HEK293 (cell line): ENCODE measurements around the gene LACRT.

Experiments used
- CTCF ChIA-PET: fragments of 350-600 bp; formaldehyde crosslinking; extraction: SDS; loops from one replicate; lab custom pipeline; 2021; ENCODE audit warnings: antibody characterized with exemption; lab: Yijun Ruan, JAX
- POLR2A ChIA-PET: fragments of 300-600 bp; formaldehyde crosslinking; extraction: SDS; loops from one replicate; lab custom pipeline; 2020; ENCODE audit warnings: antibody characterized with exemption, inconsistent platforms; lab: Yijun Ruan, JAX
- H3K27ac ChIP-seq: fragments of 200-500 bp; sonication (Bioruptor generic); 2 replicates; pipeline ENCODE4 v1.5.1; 2014; ENCODE audit warnings: low read depth, low read length, control low read depth, inconsistent platforms; ENCODE audit errors: extremely low read depth
- H3K36me3 ChIP-seq, 2 experiments: fragments of 200-500 bp in 1 of 2; sonication (Bioruptor generic) in 1 of 2; 1 replicate in 1 of 2; 2 replicates in 1 of 2; pipeline ENCODE4 v1.5.1; 2014 to 2017; ENCODE audit warnings: inconsistent platforms in 2 of 2, low read length in 2 of 2; ENCODE audit not compliant: control insufficient read depth in 2 of 2, insufficient read depth in 1 of 2
- H3K4me1 ChIP-seq: fragments of 200-500 bp; sonication (Bioruptor generic); 2 replicates; pipeline ENCODE4 v1.5.1; 2014; ENCODE audit warnings: mild to moderate bottlenecking, low read length, inconsistent platforms; ENCODE audit not compliant: control insufficient read depth, insufficient read depth
- H3K4me3 ChIP-seq: 2 replicates; pipeline ENCODE4 v1.5.1; 2011; ENCODE audit warnings: low read depth, mild to moderate bottlenecking, control low read depth, low read length, moderate library complexity
- H3K9me3 ChIP-seq: fragments of 200-500 bp; sonication (Bioruptor generic); 2 replicates; pipeline ENCODE4 v1.5.1; 2014; ENCODE audit warnings: low read depth, low read length, inconsistent platforms; ENCODE audit not compliant: control insufficient read depth, insufficient read depth
- ATF2 ChIP-seq: fragments of 450-650 bp; formaldehyde crosslinking; IDR thresholded peaks from 2 replicates; pipeline ENCODE4 v1.5.1; 2016; ENCODE audit warnings: missing biosample characterization, missing genetic modification characterization, low read depth
- GLIS1 ChIP-seq: fragments of 450-650 bp; formaldehyde crosslinking; IDR thresholded peaks from 2 replicates; pipeline ENCODE4 v1.5.1; 2016; ENCODE audit warnings: missing biosample characterization, missing genetic modification characterization
- GLIS2 ChIP-seq: fragments of 450-650 bp; formaldehyde crosslinking; IDR thresholded peaks from 2 replicates; pipeline ENCODE4 v1.5.1; 2016; ENCODE audit warnings: missing biosample characterization, missing genetic modification characterization
- MZF1 ChIP-seq: fragments of 450-650 bp; formaldehyde crosslinking; IDR thresholded peaks from 2 replicates; pipeline ENCODE4 v1.5.1; 2017; ENCODE audit warnings: missing biosample characterization, missing genetic modification characterization, borderline replicate concordance
- OVOL3 ChIP-seq: fragments of 450-650 bp; formaldehyde crosslinking; IDR thresholded peaks from 2 replicates; pipeline ENCODE4 v1.5.1; 2016; ENCODE audit warnings: missing biosample characterization, missing genetic modification characterization
- PRDM10 ChIP-seq: fragments of 450-650 bp; formaldehyde crosslinking; IDR thresholded peaks from 2 replicates; pipeline ENCODE4 v1.5.1; 2016; ENCODE audit warnings: missing biosample characterization, missing genetic modification characterization
- SP3 ChIP-seq: fragments of 450-650 bp; formaldehyde crosslinking; IDR thresholded peaks from 2 replicates; pipeline ENCODE4 v1.5.1; 2016; ENCODE audit warnings: missing biosample characterization, missing genetic modification characterization
- TRIM28 ChIP-seq: IDR thresholded peaks from 2 replicates; pipeline ENCODE4 v1.6.1; 2011; ENCODE audit warnings: low read length, control low read depth, borderline replicate concordance
- ZBTB17 ChIP-seq: fragments of 450-650 bp; formaldehyde crosslinking; IDR thresholded peaks from 2 replicates; pipeline ENCODE4 v1.5.1; 2016; ENCODE audit warnings: missing biosample characterization, missing genetic modification characterization
- ZFHX2 ChIP-seq: fragments of 450-650 bp; formaldehyde crosslinking; conservative IDR thresholded peaks from 2 replicates; pipeline ENCODE4 v1.5.1; 2016; ENCODE audit warnings: missing biosample characterization, missing genetic modification characterization
- ZFP3 ChIP-seq: fragments of 450-650 bp; formaldehyde crosslinking; IDR thresholded peaks from 2 replicates; pipeline ENCODE4 v1.5.1; 2016; ENCODE audit warnings: low read depth, missing biosample characterization, missing genetic modification characterization
- ZNF221 ChIP-seq: fragments of 450-650 bp; formaldehyde crosslinking; IDR thresholded peaks from 2 replicates; pipeline ENCODE4 v1.5.1; 2017; ENCODE audit warnings: missing biosample characterization, missing genetic modification characterization, borderline replicate concordance
- ZNF311 ChIP-seq: fragments of 450-650 bp; formaldehyde crosslinking; IDR thresholded peaks from 2 replicates; pipeline ENCODE4 v1.5.1; 2017; ENCODE audit warnings: missing biosample characterization, missing genetic modification characterization, borderline replicate concordance
- ZNF324 ChIP-seq: fragments of 450-650 bp; formaldehyde crosslinking; IDR thresholded peaks from 2 replicates; pipeline ENCODE4 v1.5.1; 2016; ENCODE audit warnings: missing biosample characterization, missing genetic modification characterization
- ZNF341 ChIP-seq: fragments of 450-650 bp; formaldehyde crosslinking; IDR thresholded peaks from 2 replicates; pipeline ENCODE4; 2016; ENCODE audit warnings: low read depth, missing biosample characterization, missing genetic modification characterization
- ZNF350 ChIP-seq: fragments of 450-650 bp; formaldehyde crosslinking; IDR thresholded peaks from 2 replicates; pipeline ENCODE4 v1.5.0; 2017; ENCODE audit warnings: missing biosample characterization, mild to moderate bottlenecking, missing genetic modification characterization
- ZNF37A ChIP-seq: fragments of 450-650 bp; IDR thresholded peaks from 2 replicates; pipeline ENCODE4 v1.5.1; 2018; ENCODE audit warnings: missing biosample characterization, missing genetic modification characterization
- ZNF433 ChIP-seq: fragments of 450-650 bp; formaldehyde crosslinking; IDR thresholded peaks from 2 replicates; pipeline ENCODE4 v1.5.1; 2016; ENCODE audit warnings: missing biosample characterization, missing genetic modification characterization, low read depth
- ZNF48 ChIP-seq: fragments of 450-650 bp; formaldehyde crosslinking; IDR thresholded peaks from 2 replicates; pipeline ENCODE4 v1.5.1; 2016; ENCODE audit warnings: missing biosample characterization, missing genetic modification characterization
- ZNF510 ChIP-seq: fragments of 450-650 bp; formaldehyde crosslinking; IDR thresholded peaks from 2 replicates; pipeline ENCODE4 v1.5.1; 2018; ENCODE audit warnings: mild to moderate bottlenecking, missing genetic modification characterization, missing biosample characterization; ENCODE audit not compliant: insufficient replicate concordance
- ZNF558 ChIP-seq: fragments of 450-650 bp; formaldehyde crosslinking; IDR thresholded peaks from 2 replicates; pipeline ENCODE4 v1.5.1; 2016; ENCODE audit warnings: missing biosample characterization, missing genetic modification characterization
- ZNF621 ChIP-seq: fragments of 450-650 bp; formaldehyde crosslinking; IDR thresholded peaks from 2 replicates; pipeline ENCODE4 v1.5.1; 2017; ENCODE audit warnings: missing biosample characterization, missing genetic modification characterization
- ZNF654 ChIP-seq: fragments of 450-650 bp; formaldehyde crosslinking; IDR thresholded peaks from 2 replicates; pipeline ENCODE4 v1.5.1; 2016; ENCODE audit warnings: low read depth, missing biosample characterization, missing genetic modification characterization
- ZNF664 ChIP-seq: fragments of 450-650 bp; formaldehyde crosslinking; IDR thresholded peaks from 2 replicates; pipeline ENCODE4 v1.5.1; 2016; ENCODE audit warnings: missing biosample characterization, missing genetic modification characterization
- ZNF670 ChIP-seq: fragments of 450-650 bp; formaldehyde crosslinking; IDR thresholded peaks from 2 replicates; pipeline ENCODE4 v1.5.1; 2016; ENCODE audit warnings: missing biosample characterization, missing genetic modification characterization, low read depth
- ZNF768 ChIP-seq: fragments of 450-650 bp; formaldehyde crosslinking; IDR thresholded peaks from 2 replicates; pipeline ENCODE4 v1.5.1; 2018; ENCODE audit warnings: missing biosample characterization, mild to moderate bottlenecking, missing genetic modification characterization
- ZNF830 ChIP-seq: fragments of 450-650 bp; IDR thresholded peaks from 2 replicates; pipeline ENCODE4 v1.5.0; 2018; ENCODE audit warnings: missing biosample characterization, missing genetic modification characterization, low read depth, mild to moderate bottlenecking, moderate library complexity
- ZNF843 ChIP-seq: fragments of 450-650 bp; formaldehyde crosslinking; IDR thresholded peaks from 2 replicates; pipeline ENCODE4 v1.5.1; 2016; ENCODE audit warnings: missing biosample characterization, missing genetic modification characterization

LACRT gene

GRCh38 chr12:54658306-54659264 is 23.9 kb upstream of the LACRT start:
- ChIA-PET POLR2A (no interaction called here), CTCF (interaction anchor here (0.5 to 2.8 kb wide), 41 partner anchors 9 to 1924 kb away, joined by 3 to 18 read pairs (median 6); partner anchors contain the start of gene PDE1B)
- H3K9me3 ChIP-seq = no peaks in the 10 kb centered on the region
- H3K4me3 ChIP-seq = no peak overlapping the region
- TF ChIP-seq GLIS2 (tag by site-specific recombination) (no peak), ZNF664 (tag by site-specific recombination) (no peak), ZNF341 (tag by site-specific recombination) (0 out of 2 replicates have a peak, but pooled peaks have one; percentile 13), ZNF48 (no peak), ZNF433 (tag by site-specific recombination) (no peak), SP3 (no peak), ZNF510 (tag by site-specific recombination) (no peak), ZFHX2 (tag by site-specific recombination) (peak; percentile 35; the same call in 1 of the 2 replicates), TRIM28 (no peak), ZFP3 (tag by site-specific recombination) (no peak), GLIS1 (no peak), ZNF654 (tag by site-specific recombination) (peak; percentile 19; the same call in 1 of the 2 replicates)
- TF ChIP-seq, all 188 proteins: peak for 3
- H3K36me3 ChIP-seq = no peaks in the 10 kb centered on the region
- H3K4me1 ChIP-seq = peaks cover 5% of the 10 kb centered on the region; the same call in 1 of the 2 replicates
- no peak overlapping the region for H3K27ac ChIP-seq

GRCh38 chr12:54657105-54657607 is 22.5 kb upstream of the LACRT start:
- CTCF ChIA-PET = interaction anchor here (0.6 to 2.8 kb wide), 8 partner anchors 17 to 336 kb away, joined by 3 to 12 read pairs (median 3); no protein-coding TSS in a partner anchor
- Histone ChIP-seq H3K27ac (no peak overlapping the region), H3K36me3 (no peaks in the 10 kb centered on the region), H3K9me3 (no peaks in the 10 kb centered on the region), H3K4me1 (peaks cover 5% of the 10 kb centered on the region; the same call in 1 of the 2 replicates), H3K4me3 (no peak overlapping the region)
- POLR2A ChIA-PET = no interaction called here
- TF ChIP-seq ZNF510 (tag by site-specific recombination) = no peak
- no peak for TF ChIP-seq ZNF830
- no peak for TF ChIP-seq PRDM10 (tag by site-specific recombination)
- TF ChIP-seq ZNF221 (tag by site-specific recombination) = no peak
- no peak for TF ChIP-seq ZNF558 (tag by site-specific recombination)
- TF ChIP-seq ATF2 (tag by site-specific recombination) = peak; percentile 63; the same call in 1 of the 2 replicates
- no peak for TF ChIP-seq ZNF311 (tag by site-specific recombination)
- no peak for TF ChIP-seq ZNF37A (tag by site-specific recombination)
- no peak for TF ChIP-seq ZNF768 (tag by site-specific recombination)
- TF ChIP-seq ZBTB17 (tag by site-specific recombination) = no peak
- no peak for TF ChIP-seq ZNF324 (tag by site-specific recombination)
- TF ChIP-seq ZNF670 (tag by site-specific recombination) = no peak
- TF ChIP-seq MZF1 (tag by site-specific recombination) = no peak
- 0 out of 2 replicates have a peak, but pooled peaks have one; percentile 57 for TF ChIP-seq ZNF350
- TF ChIP-seq GLIS1 = 0 out of 2 replicates have a peak, but pooled peaks have one; percentile 12
- TF ChIP-seq ZNF621 = no peak
- TF ChIP-seq OVOL3 (tag by site-specific recombination) = no peak
- no peak for TF ChIP-seq ZNF843 (tag by site-specific recombination)
